HG02610 (cell line): Measurements from ENCODE around the gene PARD6G.

Experiments
- ATAC-seq: cut with Tn5 transposase; IDR thresholded peaks from one replicate; pipeline ENCODE4 v1.9.1; 2021; ENCODE audit warnings: mild to moderate bottlenecking, moderate library complexity; ENCODE audit not compliant: unreplicated experiment

PARD6G gene

GRCh38 chr18:80192653-80193385 is 54.5 kb downstream of the PARD6G start:
- ATAC-seq: no peak

GRCh38 chr18:80191907-80192652 is 55.2 kb downstream of the PARD6G start:
- no peak for ATAC-seq

- peak; percentile 71 for ATAC-seq
Measured at GRCh38 chr18:80191264-80191663, 56.0 kb downstream of the PARD6G start.

- no peak for ATAC-seq
Measured at GRCh38 chr18:80190311-80190710, 57.0 kb downstream of the PARD6G start.

- ATAC-seq: no peak
Measured at GRCh38 chr18:80189531-80189865, 57.8 kb downstream of the PARD6G start.

GRCh38 chr18:80188643-80189530 is 58.4 kb downstream of the PARD6G start:
- ATAC-seq: no peak

- no peak for ATAC-seq
Measured at GRCh38 chr18:80187956-80188642, 59.2 kb downstream of the PARD6G start.

GRCh38 chr18:80185545-80185944 is 61.8 kb downstream of the PARD6G start:
- no peak for ATAC-seq

GRCh38 chr18:80184243-80184772 is 63.0 kb downstream of the PARD6G start:
- no peak for ATAC-seq

GRCh38 chr18:80183273-80184050 is 63.9 kb downstream of the PARD6G start:
- ATAC-seq: no peak

GRCh38 chr18:80182855-80183254 is 64.5 kb downstream of the PARD6G start:
- ATAC-seq: no peak

- no peak for ATAC-seq
Measured at GRCh38 chr18:80181642-80182461, 65.5 kb downstream of the PARD6G start.

GRCh38 chr18:80180778-80181564 is 66.3 kb downstream of the PARD6G start:
- ATAC-seq: no peak

GRCh38 chr18:80179857-80180558 is 67.3 kb downstream of the PARD6G start:
- ATAC-seq: no peak

GRCh38 chr18:80178935-80179818 is 68.1 kb downstream of the PARD6G start:
- no peak for ATAC-seq

GRCh38 chr18:80177128-80177527 is 70.2 kb downstream of the PARD6G start:
- no peak for ATAC-seq
